Measurements from ENCODE around the gene DDX28. TPM values are rescaled to one million over a fixed set of nuclear protein-coding genes. Genes with fewer than 3 reads are reported as not detected.

Gene DDX28
- total and polyA plus RNA-seq, 9 of the 15 experiments (the other 6 are each of a cell fraction or from before 2014, with no cell fraction given), result 2.8 to 24.5 (median 15.9) TPM

DNA sequence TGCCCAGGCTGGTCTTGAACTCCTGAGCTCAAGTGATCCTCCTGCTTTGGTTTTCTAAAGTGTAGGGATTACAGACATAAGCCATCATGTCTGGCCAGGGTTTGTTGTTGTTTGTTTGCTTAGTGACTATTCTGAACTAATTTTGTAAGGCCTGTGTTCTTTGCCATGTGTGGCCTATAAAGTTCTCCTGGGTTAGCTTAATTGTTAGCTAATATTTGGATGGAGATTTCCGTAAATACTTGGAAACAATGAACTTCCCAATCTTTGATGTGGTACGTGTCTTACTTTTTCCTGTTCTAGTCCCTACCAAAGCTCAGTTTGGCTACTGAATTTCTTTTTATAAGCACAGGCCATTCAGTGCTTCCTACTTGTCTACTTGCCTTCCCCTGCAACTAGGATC, 25.0 kb upstream of the DDX28 start:
- Histone ChIP-seq H3K9me3 (replicated peaks; ENCODE audit: control insufficient read depth, insufficient read depth, low read depth, low read length) (no peaks in the 10 kb centered on the region), H3K4me1 (replicated peaks in 1 of 2; ENCODE audit: control insufficient read depth in 2 of 2, insufficient read depth in 2 of 2, low read length in 2 of 2) (no peaks in the 10 kb centered on the region), H3K9ac (ENCODE audit: insufficient read depth in 1 of 2, low read depth in 2 of 2, low read length in 2 of 2) (no peak overlapping the region), H3K4me3 (no peak overlapping the region), H3K36me3 (ENCODE audit: control insufficient read depth, insufficient read depth, low read length) (peaks cover 33% of the 10 kb centered on the region; the same call in 2 of the 3 replicates), H3K27ac (ENCODE audit: extremely low read depth, low read depth, low read length) (no peak overlapping the region), H3K79me2 (ENCODE audit: control insufficient read depth, insufficient read depth, low read length) (no peaks in the 10 kb centered on the region), H2AFZ (ENCODE audit: low read depth, low read length) (no peak overlapping the region), H4K20me1 (replicated peaks; ENCODE audit: control insufficient read depth, insufficient read depth, low read length) (no peaks in the 10 kb centered on the region), H3K27me3 (ENCODE audit: control insufficient read depth in 2 of 2, insufficient read depth in 2 of 2, low read length in 2 of 2) (no peaks in the 10 kb centered on the region), H3K9me1 (ENCODE audit: control insufficient read depth, insufficient read depth, low read length) (no peaks in the 10 kb centered on the region), H3K4me2 (ENCODE audit: insufficient read depth, low read length) (no peak overlapping the region)
- TF ChIP-seq BCOR (IDR thresholded peaks at IDR 0.05), result no peak
- TF ChIP-seq ZNF316 (IDR thresholded peaks at IDR 0.05), result no peak
- no peak for TF ChIP-seq SMARCA4 (IDR thresholded peaks at IDR 0.05)
- ATAC-seq, result no peak
- BruUV-seq (replicated peaks), result no TSS peak
- WGBS (ENCODE audit: insufficient coverage, low coverage, missing lambda C conversion rate), result 96% methylated on average over 2 of the region's 2 CpGs
- POLR2A ChIA-PET, result interaction anchor here (0.6 kb wide), 1 partner anchor 48 kb away, joined by 3 read pairs; no protein-coding TSS in a partner anchor
- DNase-seq (ENCODE audit: extremely low read depth in 1 of 4, low spot score in 3 of 4), result no peak
- FAIRE-seq, result no peak
- in situ Hi-C loops (cut with MboI), result loop anchor here (10.0 kb wide), 2 partner anchors 233 to 373 kb away; no protein-coding TSS in a partner anchor
- intact Hi-C loops (cut with micrococcal nuclease), result loop anchor here (10.0 kb wide), 1 partner anchor 163 kb away; the partner anchor contains the start of gene NRN1L
- CTCF ChIA-PET (ENCODE audit: low intra/inter-chr PET ratio), result no interaction called here

GRCh38 chr16:68046106-68046505, 23.1 kb upstream of the DDX28 start:
- no peaks in the 10 kb centered on the region for H3K9me1 ChIP-seq (ENCODE audit: control insufficient read depth, insufficient read depth, low read length)
- 86% methylated on average over 5 of the region's 7 CpGs for WGBS (ENCODE audit: insufficient coverage, low coverage, missing lambda C conversion rate)
- no peak overlapping the region for H3K27ac ChIP-seq (ENCODE audit: extremely low read depth, low read depth, low read length)
- no peaks in the 10 kb centered on the region for H3K4me1 ChIP-seq (replicated peaks in 1 of 2; ENCODE audit: control insufficient read depth in 2 of 2, insufficient read depth in 2 of 2, low read length in 2 of 2)
- in situ Hi-C loops (cut with MboI), result loop anchor here (10.0 kb wide), 2 partner anchors 231 to 371 kb away; no protein-coding TSS in a partner anchor
- no peaks in the 10 kb centered on the region for H3K27me3 ChIP-seq (ENCODE audit: control insufficient read depth in 2 of 2, insufficient read depth in 2 of 2, low read length in 2 of 2)
- no peak overlapping the region for H3K9ac ChIP-seq (ENCODE audit: insufficient read depth in 1 of 2, low read depth in 2 of 2, low read length in 2 of 2)
- DNase-seq (ENCODE audit: extremely low read depth in 1 of 4, low spot score in 3 of 4), result no peak
- no TSS peak for BruUV-seq (replicated peaks)
- no peak overlapping the region for H3K4me3 ChIP-seq
- FAIRE-seq, result no peak
- H3K79me2 ChIP-seq (ENCODE audit: control insufficient read depth, insufficient read depth, low read length), result no peaks in the 10 kb centered on the region
- H3K4me2 ChIP-seq (ENCODE audit: insufficient read depth, low read length), result no peak overlapping the region
- TF ChIP-seq SMARCB1 (IDR thresholded peaks at IDR 0.05; ENCODE audit: insufficient read length, low read depth) (no peak), ZNF444 (CRISPR knock-in tag; IDR thresholded peaks at IDR 0.05) (no peak), GMEB1 (CRISPR knock-in tag; IDR thresholded peaks at IDR 0.05) (no peak), TFAP4 (CRISPR knock-in tag; IDR thresholded peaks at IDR 0.05; ENCODE audit: borderline replicate concordance) (no peak), HNRNPUL1 (IDR thresholded peaks at IDR 0.05; ENCODE audit: low read length) (no peak), TAL1 (IDR thresholded peaks at IDR 0.05) (no peak), YBX1 (IDR thresholded peaks at IDR 0.05) (no peak), MLLT1 (IDR thresholded peaks at IDR 0.05) (no peak), HDAC1 (IDR thresholded peaks at IDR 0.05) (no peak)
- no peak for ATAC-seq
- peaks cover 37% of the 10 kb centered on the region; the same call in 2 of the 3 replicates for H3K36me3 ChIP-seq (ENCODE audit: control insufficient read depth, insufficient read depth, low read length)
- no peaks in the 10 kb centered on the region for H3K9me3 ChIP-seq (replicated peaks; ENCODE audit: control insufficient read depth, insufficient read depth, low read depth, low read length)
- H2AFZ ChIP-seq (ENCODE audit: low read depth, low read length), result no peak overlapping the region
- POLR2A ChIA-PET, result no interaction called here
- intact Hi-C loops (cut with micrococcal nuclease), result loop anchor here (10.0 kb wide), 1 partner anchor 161 kb away; the partner anchor contains the start of gene NRN1L
- H4K20me1 ChIP-seq (replicated peaks; ENCODE audit: control insufficient read depth, insufficient read depth, low read length), result no peaks in the 10 kb centered on the region
- CTCF ChIA-PET (ENCODE audit: low intra/inter-chr PET ratio), result no interaction called here

All from K562 (cell line).